Esophagus mucosa (tissue), 1 donor: ENCODE data around the gene ARID3A. TPM values are rescaled to one million over a fixed set of nuclear protein-coding genes. Genes with fewer than 3 reads are reported as not detected.

Source experiments
- ATAC-seq: fragments of 200-7000 bp; cut with Tn5 transposase; one replicate; pipeline ENCODE4 v1.9.1; 2020
- total RNA-seq: library from RNA; stranded (reverse); gene quantifications from one replicate; pipeline ENCODE4 v1.2.4, GENCODE V29; 2023
- donor health status: DM: yes; HTN: yes; CAD: no.

ARID3A gene
- total RNA-seq, 1 donor from 2014 or later: 6.9 TPM

- peak; percentile 27 for ATAC-seq
These were observed 7.1 kb downstream of the ARID3A start for GRCh38 chr19:932648-933552.

GRCh38 chr19:933553-933882, 7.7 kb downstream of the ARID3A start:
- no peak for ATAC-seq

GRCh38 chr19:934197-934840, 8.5 kb downstream of the ARID3A start:
- ATAC-seq: no peak

GRCh38 chr19:934865-935479, 9.1 kb downstream of the ARID3A start:
- peak; percentile 64 for ATAC-seq

GRCh38 chr19:936175-936546, 10.3 kb downstream of the ARID3A start:
- no peak for ATAC-seq

GRCh38 chr19:937259-937694, 11.4 kb downstream of the ARID3A start:
- ATAC-seq: no peak

GRCh38 chr19:938233-938923, 12.5 kb downstream of the ARID3A start:
- no peak for ATAC-seq

GRCh38 chr19:939439-939838, 13.6 kb downstream of the ARID3A start:
- ATAC-seq: no peak

GRCh38 chr19:939922-940321, 14.1 kb downstream of the ARID3A start:
- no peak for ATAC-seq

- peak; percentile 88 for ATAC-seq
These were observed 14.9 kb downstream of the ARID3A start for GRCh38 chr19:940591-941291.

- ATAC-seq: peak; percentile 17
These were observed 15.7 kb downstream of the ARID3A start for GRCh38 chr19:941292-942132.

- no peak for ATAC-seq
These were observed 16.4 kb downstream of the ARID3A start for GRCh38 chr19:942133-942645.

- ATAC-seq: no peak
These were observed 17.8 kb downstream of the ARID3A start for GRCh38 chr19:943551-944170.

GRCh38 chr19:944171-944567, 18.3 kb downstream of the ARID3A start:
- ATAC-seq: no peak

GRCh38 chr19:944663-945241, 18.9 kb downstream of the ARID3A start:
- no peak for ATAC-seq

GRCh38 chr19:945401-946252, 19.8 kb downstream of the ARID3A start:
- no peak for ATAC-seq

GRCh38 chr19:947090-947706, 21.4 kb downstream of the ARID3A start:
- no peak for ATAC-seq

- ATAC-seq: peak; percentile 50
These were observed 22.1 kb downstream of the ARID3A start for GRCh38 chr19:947707-948539.
